ENCODE results near the gene WWOX.

DNA sequence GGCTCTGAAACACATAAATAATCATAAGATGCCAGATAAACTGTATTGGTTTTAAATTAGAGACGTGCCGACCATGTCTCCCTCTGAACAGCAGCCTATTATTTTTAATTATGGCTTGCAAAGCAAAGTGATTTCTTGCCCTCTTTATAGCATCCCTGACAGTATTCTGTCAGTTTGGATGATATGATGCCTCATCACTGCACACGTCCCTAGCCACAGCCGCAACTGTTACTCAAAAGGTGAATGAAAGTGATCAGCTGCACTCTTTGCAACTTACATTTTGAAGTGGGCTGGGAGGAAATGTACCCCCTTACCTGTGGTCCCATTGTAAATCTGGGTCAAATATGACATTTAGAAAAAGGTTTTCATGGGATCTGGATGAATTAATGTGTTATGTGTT lies 1111.2 kb downstream of the WWOX start:
- TF ChIP-seq SUZ12 (IDR thresholded peaks at IDR 0.05; ENCODE audit: low read length) (no peak), POLR2A (IDR thresholded peaks at IDR 0.05; ENCODE audit: control extremely low read depth in 1 of 2, low read depth in 2 of 2, low read length in 2 of 2) (no peak)

All from H1 (cell line).